Measurements from ENCODE around the gene TRABD2A.

Gene TRABD2A

DNA sequence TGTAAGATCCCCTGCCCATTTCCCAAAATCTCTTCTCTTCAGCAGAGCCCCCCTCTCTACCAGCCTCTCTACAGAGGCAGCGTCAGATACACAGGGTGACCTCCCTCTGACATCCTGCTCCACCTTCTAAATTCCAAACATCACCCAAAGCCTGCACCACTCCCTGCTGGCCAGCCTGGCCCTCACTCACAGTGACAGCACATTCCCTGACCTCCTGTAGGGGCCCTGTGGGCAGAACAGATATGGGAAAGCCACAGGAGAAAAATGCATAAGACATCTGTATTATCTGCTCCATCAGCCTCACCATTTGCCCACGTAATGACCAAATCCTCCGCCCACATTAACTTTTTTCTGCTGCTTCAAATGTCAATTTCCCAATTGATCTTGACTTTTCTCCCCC, 40.6 kb downstream of the TRABD2A start:
- TF ChIP-seq CTCF (IDR thresholded peaks at IDR 0.05; ENCODE audit: low read length, missing control alignments), result no peak
- DNase-seq (ENCODE audit: low read depth), result no peak
- no peak overlapping the region for H3K4me3 ChIP-seq (replicated peaks; ENCODE audit: low read depth, low read length)

DNA sequence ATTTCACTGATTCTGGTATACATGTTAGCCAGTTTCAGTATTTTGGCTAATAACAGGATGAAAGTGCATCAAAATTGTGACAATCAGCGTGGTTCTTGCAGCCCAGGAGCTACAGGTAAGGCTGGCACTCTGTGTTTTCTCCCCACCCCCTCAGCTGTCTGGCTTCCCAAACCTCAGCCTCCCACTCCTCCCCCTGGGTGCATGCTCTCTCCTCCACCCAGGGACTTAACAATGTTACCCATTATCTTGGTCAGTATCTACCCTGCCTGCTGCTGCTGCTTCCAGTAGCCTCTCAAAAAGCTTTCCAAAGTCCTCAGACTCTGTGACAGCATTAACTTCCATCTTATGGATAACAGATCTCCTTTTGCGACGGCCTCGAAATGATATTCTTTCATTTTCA, 41.0 kb downstream of the TRABD2A start:
- no peak for DNase-seq (ENCODE audit: low read depth)
- TF ChIP-seq CTCF (IDR thresholded peaks at IDR 0.05; ENCODE audit: low read length, missing control alignments), result no peak
- no peak overlapping the region for H3K4me3 ChIP-seq (replicated peaks; ENCODE audit: low read depth, low read length)

GRCh38 chr2:84838434-84839145, 42.3 kb downstream of the TRABD2A start:
- no peak overlapping the region for H3K4me3 ChIP-seq (replicated peaks; ENCODE audit: low read depth, low read length)
- DNase-seq (ENCODE audit: low read depth), result no peak
- no peak for TF ChIP-seq CTCF (IDR thresholded peaks at IDR 0.05; ENCODE audit: low read length, missing control alignments)

- H3K4me3 ChIP-seq (replicated peaks; ENCODE audit: low read depth, low read length), result no peak overlapping the region
- DNase-seq (ENCODE audit: low read depth), result no peak
- TF ChIP-seq CTCF (IDR thresholded peaks at IDR 0.05; ENCODE audit: low read length, missing control alignments), result no peak
Measured at GRCh38 chr2:84836215-84836614, 44.7 kb downstream of the TRABD2A start.

DNA sequence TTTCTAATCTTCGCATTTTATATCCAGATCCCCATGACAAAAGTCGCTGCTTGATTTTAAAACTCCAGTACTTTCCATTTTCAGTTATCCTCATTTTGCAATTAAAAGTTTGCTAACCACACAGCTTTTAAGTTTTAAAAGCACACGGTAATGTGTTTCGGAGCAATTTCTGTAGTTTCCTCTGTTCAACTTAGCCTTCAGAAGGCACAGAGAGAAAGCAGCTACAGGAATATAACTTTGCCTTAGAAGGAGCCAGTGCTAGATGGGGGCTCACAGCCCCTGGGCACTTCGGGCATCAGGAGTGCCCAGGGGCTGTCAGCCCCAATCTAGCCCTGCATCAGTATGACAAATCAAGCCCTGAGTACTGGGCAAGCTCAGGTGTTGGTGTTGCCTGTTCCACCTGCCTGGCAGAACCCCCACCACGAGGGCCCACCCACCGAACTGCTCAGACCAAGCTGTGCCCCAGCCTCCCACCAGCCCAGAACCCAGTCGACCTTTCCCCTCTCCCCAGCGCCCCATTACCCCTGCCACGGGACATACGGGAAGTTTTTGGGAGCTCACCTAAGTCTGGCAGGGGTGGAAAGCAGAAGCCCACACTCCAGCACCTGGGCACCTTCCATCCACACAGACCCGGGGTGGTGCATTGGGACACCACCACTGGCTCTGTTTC, 47.3 kb downstream of the TRABD2A start:
- H3K4me3 ChIP-seq (replicated peaks; ENCODE audit: low read depth, low read length), result no peak overlapping the region
- no peak for TF ChIP-seq CTCF (IDR thresholded peaks at IDR 0.05; ENCODE audit: low read length, missing control alignments)
- DNase-seq (ENCODE audit: low read depth), result no peak

DNA sequence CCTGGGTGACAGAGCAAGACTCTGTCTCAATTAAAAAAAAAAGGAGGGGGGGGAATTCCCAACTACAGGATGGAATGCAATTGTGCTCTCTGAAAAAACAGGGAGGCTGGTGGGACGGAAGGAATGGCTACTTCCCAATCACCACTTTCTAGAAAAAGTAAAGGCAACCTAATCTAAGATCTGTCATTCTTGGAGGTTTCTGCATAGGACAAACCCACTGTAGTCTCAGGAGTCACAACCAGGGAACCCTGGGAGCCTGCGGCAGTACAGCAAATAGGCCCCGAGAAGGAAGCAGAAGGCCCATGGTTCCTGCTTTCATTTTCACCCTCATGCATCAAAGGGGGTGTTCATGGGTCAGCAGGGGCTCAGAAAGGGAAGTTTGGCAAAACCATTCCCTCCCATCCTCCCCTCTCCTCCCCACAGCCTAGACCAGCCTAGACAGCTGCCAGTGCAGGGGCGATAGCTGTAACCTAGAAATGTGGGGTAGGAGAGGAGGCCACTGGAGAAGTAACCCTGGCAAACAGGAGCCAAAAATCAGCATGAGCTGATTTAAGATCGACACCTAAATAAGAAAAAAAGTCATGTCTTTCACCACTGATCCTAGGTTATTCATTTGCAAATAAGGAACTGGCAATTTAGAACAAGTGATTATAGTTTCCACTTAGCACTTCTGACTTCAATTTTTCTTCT, 48.0 kb downstream of the TRABD2A start:
- DNase-seq (ENCODE audit: low read depth), result no peak

More for the DNA sequence above, 48.0 kb downstream of the TRABD2A start:
- no peak for TF ChIP-seq CTCF (IDR thresholded peaks at IDR 0.05; ENCODE audit: low read length, missing control alignments)
- H3K4me3 ChIP-seq (replicated peaks; ENCODE audit: low read depth, low read length), result no peak overlapping the region
